HL-60 (cell line): ENCODE results near the gene RYK.

ENCODE experiments used
- DNase-seq, 2 experiments: peaks; one replicate each; pipeline ENCODE4 v3.0.0-alpha.2; 2010 to 2020; ENCODE audit warnings: low read depth in 1 of 2, low spot score in 1 of 2
- H3K27ac ChIP-seq: fragments of 250-450 bp; sonication (Bioruptor Pico); replicated peaks from 2 replicates; pipeline ENCODE4 v1.5.1; 2020; ENCODE audit warnings: mild to moderate bottlenecking, moderate library complexity
- H3K27me3 ChIP-seq: fragments of 250-450 bp; sonication (Bioruptor Pico); 2 replicates; pipeline ENCODE4 v1.5.1; 2021; ENCODE audit warnings: mild to moderate bottlenecking, moderate library complexity; ENCODE audit not compliant: insufficient read depth, poor library complexity, severe bottlenecking
- H3K4me3 ChIP-seq: replicated peaks from 2 replicates; pipeline ENCODE4 v1.5.1; 2011; ENCODE audit warnings: mild to moderate bottlenecking, control low read depth, low read length; ENCODE audit not compliant: insufficient read depth
- CTCF ChIP-seq: IDR thresholded peaks from one replicate; pipeline ENCODE4 v1.5.1; 2011; ENCODE audit warnings: low read length, control low read depth, inconsistent platforms; ENCODE audit not compliant: insufficient read depth
- GABPA ChIP-seq: IDR thresholded peaks from 2 replicates; pipeline ENCODE4 v1.6.1; 2012; ENCODE audit warnings: low read depth
- POLR2AphosphoS5 ChIP-seq: IDR thresholded peaks from 2 replicates; pipeline ENCODE4 v1.6.1; 2012; ENCODE audit warnings: low read depth
- REST ChIP-seq: IDR thresholded peaks from 2 replicates; pipeline ENCODE4 v1.6.1; 2012; ENCODE audit warnings: low read depth; ENCODE audit not compliant: insufficient replicate concordance
- SPI1 ChIP-seq: IDR thresholded peaks from 2 replicates; pipeline ENCODE4 v1.6.1; 2012; ENCODE audit warnings: low read depth, mild to moderate bottlenecking, borderline replicate concordance

The RYK gene

GRCh38 chr3:134251731-134252391 lies 1.2 kb upstream of the RYK start:
- DNase-seq = no peak
- H3K27me3 ChIP-seq = no peaks in the 10 kb centered on the region
- H3K27ac ChIP-seq = no peak overlapping the region
- TF ChIP-seq POLR2AphosphoS5 (no peak), REST (no peak), GABPA (no peak), SPI1 (no peak), CTCF (no peak)
- H3K4me3 ChIP-seq = no peak overlapping the region

- no peaks in the 10 kb centered on the region for H3K27me3 ChIP-seq
- no peak for TF ChIP-seq CTCF
- no peak for TF ChIP-seq GABPA
- no peak for TF ChIP-seq POLR2AphosphoS5
- no peak for TF ChIP-seq REST
Observed at GRCh38 chr3:134249935-134250716, 533 bp downstream of the RYK start.

GRCh38 chr3:134249296-134249841 lies 1.3 kb downstream of the RYK start:
- TF ChIP-seq CTCF (no peak), POLR2AphosphoS5 (no peak), REST (no peak), SPI1 (no peak), GABPA (no peak)
- Histone ChIP-seq H3K4me3 (peak overlapping the region; percentile 58), H3K27me3 (no peaks in the 10 kb centered on the region), H3K27ac (no peak overlapping the region)
- no peak for DNase-seq

More at GRCh38 chr3:134249935-134250716, 533 bp downstream of the RYK start:
- Histone ChIP-seq H3K4me3 (peak overlapping the region; percentile 58), H3K27ac (peak overlapping the region; percentile 45; the same call in 1 of the 2 replicates)
- peak in 1 of 2 experiments; percentile 32 for DNase-seq
